HCT116 (cell line): ENCODE measurements around the gene ATP10B. TPM values are rescaled to one million over a fixed set of nuclear protein-coding genes. Genes with fewer than 3 reads are reported as not detected.
"Not testable (repeated sequence)": the region's sequence is repeated elsewhere in the genome, so short reads cannot be mapped to it uniquely, and the experiment has no call there.

Source experiments
- ATAC-seq: fragments of 200-7000 bp; cut with Tn5 transposase; 2 replicates; pipeline ENCODE4 v1.9.1; 2020; ENCODE audit warnings: mild to moderate bottlenecking, moderate library complexity
- BruUV-seq: library from RNA; stranded (reverse); fragments of 400-500 nt; replicated peaks from 2 replicates; lab custom pipeline; 2021; lab: Mats Ljungman, UMichigan
- CTCF ChIA-PET: fragments of 300-600 bp; sonication (Branson Sonifier 250); formaldehyde crosslinking; loops from one replicate; lab custom pipeline; 2021; ENCODE audit warnings: antibody characterized with exemption; lab: Charles Lee
- POLR2A ChIA-PET: fragments of 300-600, 350-600 bp; sonication (Branson Sonifier 250); formaldehyde crosslinking; loops from one replicate; lab custom pipeline; 2021; ENCODE audit warnings: antibody characterized with exemption; lab: Charles Lee
- RAD21 ChIA-PET, 2 experiments: fragments of 300-600 bp; sonication (Branson Sonifier 250); formaldehyde crosslinking; loops; one replicate each; lab custom pipeline; 2023; ENCODE audit warnings: low total read pairs in 2 of 2; ENCODE audit not compliant: uncharacterized antibody in 2 of 2, unreplicated experiment in 2 of 2, low non-redundant PET in 1 of 2; lab: Charles Lee
- DNase-seq: peaks from one replicate; pipeline ENCODE4 v3.0.0-alpha.2; 2010; ENCODE audit warnings: low read depth, low spot score
- H2AFZ ChIP-seq: fragments of 200-600 bp; shearing (Covaris generic), sonication (generic); 2 replicates; pipeline ENCODE4 v1.6.1; 2017; ENCODE audit warnings: low read depth, mixed run types, mixed read lengths, antibody characterized with exemption, low read length; ENCODE audit not compliant: poor library complexity, severe bottlenecking
- H3K27ac ChIP-seq: 2 replicates; pipeline ENCODE4 v1.5.1; 2012; ENCODE audit warnings: low read depth, low read length
- H3K27me3 ChIP-seq: fragments of 200-600 bp; sonication (generic); 2 replicates; pipeline ENCODE4 v1.6.1; 2016; ENCODE audit warnings: mixed run types, low read length, mixed read lengths; ENCODE audit not compliant: insufficient read depth
- H3K36me3 ChIP-seq, 2 experiments: fragments of 200-500 bp in 1 of 2; fragments of 200-600 bp in 1 of 2; sonication (Bioruptor generic) in 1 of 2; sonication (generic) in 1 of 2; 2 replicates each; pipeline versions ENCODE4 v1.5.1 to v1.6.1; 2014 to 2016; ENCODE audit warnings: low read length in 2 of 2, inconsistent platforms in 1 of 2, mixed read lengths in 1 of 2, mixed run types in 1 of 2; ENCODE audit not compliant: insufficient read depth in 2 of 2, control insufficient read depth in 1 of 2
- H3K4me1 ChIP-seq, 2 experiments: fragments of 200-600 bp in 1 of 2; sonication (generic) in 1 of 2; 2 replicates each; pipeline versions ENCODE4 v1.5.1 to v1.6.1; 2012 to 2017; ENCODE audit warnings: low read length in 2 of 2, inconsistent platforms in 1 of 2, mild to moderate bottlenecking in 1 of 2, mixed read lengths in 1 of 2, mixed run types in 1 of 2, moderate library complexity in 1 of 2; ENCODE audit not compliant: insufficient read depth in 2 of 2, control insufficient read depth in 1 of 2
- H3K4me2 ChIP-seq: fragments of 200-600 bp; sonication (generic); 2 replicates; pipeline ENCODE4 v1.6.1; 2017; ENCODE audit warnings: mixed run types, low read length, mixed read lengths
- H3K4me3 ChIP-seq, 2 experiments: fragments of 200-600 bp in 1 of 2; sonication (generic) in 1 of 2; replicated peaks in 1 of 2; 2 replicates each; pipeline ENCODE4 v1.5.1; 2011 to 2016; ENCODE audit warnings: low read length in 2 of 2, control low read depth in 1 of 2, low read depth in 1 of 2, mild to moderate bottlenecking in 1 of 2, mixed read lengths in 1 of 2, mixed run types in 1 of 2
- H3K79me2 ChIP-seq: fragments of 200-600 bp; sonication (generic); 2 replicates; pipeline ENCODE4 v1.6.1; 2017; ENCODE audit warnings: mild to moderate bottlenecking, mixed run types, low read length, moderate library complexity, mixed read lengths; ENCODE audit not compliant: insufficient read depth
- H3K9ac ChIP-seq: fragments of 200-600 bp; sonication (generic); 2 replicates; pipeline ENCODE4 v1.6.1; 2016; ENCODE audit warnings: low read length, mixed read lengths
- H3K9me2 ChIP-seq: fragments of 200-600 bp; sonication (generic), shearing (Covaris generic); 2 replicates; pipeline ENCODE4 v1.6.1; 2017; ENCODE audit warnings: mixed run types, mild to moderate bottlenecking, moderate library complexity; ENCODE audit not compliant: insufficient read depth
- H3K9me3 ChIP-seq, 2 experiments: fragments of 200-500 bp in 1 of 2; fragments of 200-600 bp in 1 of 2; sonication (Bioruptor generic) in 1 of 2; sonication (generic) in 1 of 2; 2 replicates each; pipeline ENCODE4 v1.6.1; 2014 to 2017; ENCODE audit warnings: low read length in 2 of 2, mixed read lengths in 2 of 2, inconsistent platforms in 1 of 2, low read depth in 1 of 2, mild to moderate bottlenecking in 1 of 2, mixed run types in 1 of 2, moderate library complexity in 1 of 2; ENCODE audit not compliant: control insufficient read depth in 1 of 2, insufficient read depth in 1 of 2
- H4K20me1 ChIP-seq: fragments of 200-600 bp; sonication (generic), shearing (Covaris generic); 2 replicates; pipeline ENCODE4 v1.6.1; 2017; ENCODE audit warnings: mixed run types, mild to moderate bottlenecking, moderate library complexity; ENCODE audit not compliant: insufficient read depth
- CEBPB ChIP-seq: IDR thresholded peaks from 2 replicates; pipeline ENCODE4 v1.6.1; 2012; ENCODE audit warnings: low read depth
- FOSL1 ChIP-seq: IDR thresholded peaks from 2 replicates; pipeline ENCODE4 v1.6.1; 2012; ENCODE audit warnings: low read depth
- ZNF274 ChIP-seq: fragments of 200-500 bp; sonication (Bioruptor generic); IDR thresholded peaks from 2 replicates; pipeline ENCODE4 v1.6.1; 2014; ENCODE audit warnings: mild to moderate bottlenecking, low read depth, low read length, inconsistent platforms
- intact Hi-C: fragments of 100-400 bp; cut with micrococcal nuclease; formaldehyde crosslinking; loops from 2 replicates; pipeline ENCODE4 v1.10.0; 2022
- total RNA-seq: library from RNA; stranded (reverse); gene quantifications from one replicate; pipeline ENCODE4 v1.2.1, GENCODE V29; 2021; ENCODE audit not compliant: unreplicated experiment
- TF ChIP-seq, protein P1 (sequence below): IDR thresholded peaks from 2 replicates; pipeline ENCODE4 v1.6.1; 2011; ENCODE audit warnings: mild to moderate bottlenecking, low read length, moderate library complexity; ENCODE audit not compliant: insufficient replicate concordance; ENCODE audit errors: extremely low read depth
- TF ChIP-seq, protein P2 (sequence below), 3 experiments: fragments of 200-600 bp in 1 of 3; sonication (generic) in 1 of 3; IDR thresholded peaks in 2 of 3; conservative IDR thresholded peaks in 1 of 3; 2 replicates each; pipeline ENCODE4 v1.5.1; 2012 to 2017; ENCODE audit warnings: low read depth in 2 of 3, low read length in 2 of 3, antibody characterized with exemption in 1 of 3, borderline replicate concordance in 1 of 3, control low read depth in 1 of 3, mild to moderate bottlenecking in 1 of 3, mixed read lengths in 1 of 3, mixed run types in 1 of 3, moderate library complexity in 1 of 3; ENCODE audit not compliant: insufficient read depth in 1 of 3

The ATP10B gene
- total RNA-seq, 1 experiment from 2014 or later, result 0.07 TPM

DNA sequence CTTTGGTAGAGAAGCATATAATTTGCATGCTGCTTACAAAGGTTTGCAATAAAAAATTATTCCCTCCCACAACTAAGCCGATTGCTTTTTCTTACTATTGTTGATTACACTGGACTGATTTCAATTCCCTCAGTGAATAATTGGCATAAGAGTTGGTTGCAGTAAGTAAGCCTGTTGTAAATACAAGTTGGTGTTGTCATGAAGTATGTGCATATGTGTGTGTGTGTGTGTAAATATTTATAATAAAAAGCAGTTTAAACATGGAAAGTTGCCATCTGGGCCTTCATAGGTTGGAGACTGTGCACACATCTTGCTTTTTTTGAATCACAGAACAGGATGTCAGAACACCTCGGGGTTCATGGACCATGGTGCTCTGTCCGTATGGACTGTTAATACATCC lies 131.2 kb downstream of the ATP10B start (continued):
- TF ChIP-seq, protein P1, sequence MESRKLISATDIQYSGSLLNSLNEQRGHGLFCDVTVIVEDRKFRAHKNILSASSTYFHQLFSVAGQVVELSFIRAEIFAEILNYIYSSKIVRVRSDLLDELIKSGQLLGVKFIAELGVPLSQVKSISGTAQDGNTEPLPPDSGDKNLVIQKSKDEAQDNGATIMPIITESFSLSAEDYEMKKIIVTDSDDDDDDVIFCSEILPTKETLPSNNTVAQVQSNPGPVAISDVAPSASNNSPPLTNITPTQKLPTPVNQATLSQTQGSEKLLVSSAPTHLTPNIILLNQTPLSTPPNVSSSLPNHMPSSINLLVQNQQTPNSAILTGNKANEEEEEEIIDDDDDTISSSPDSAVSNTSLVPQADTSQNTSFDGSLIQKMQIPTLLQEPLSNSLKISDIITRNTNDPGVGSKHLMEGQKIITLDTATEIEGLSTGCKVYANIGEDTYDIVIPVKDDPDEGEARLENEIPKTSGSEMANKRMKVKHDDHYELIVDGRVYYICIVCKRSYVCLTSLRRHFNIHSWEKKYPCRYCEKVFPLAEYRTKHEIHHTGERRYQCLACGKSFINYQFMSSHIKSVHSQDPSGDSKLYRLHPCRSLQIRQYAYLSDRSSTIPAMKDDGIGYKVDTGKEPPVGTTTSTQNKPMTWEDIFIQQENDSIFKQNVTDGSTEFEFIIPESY, result no peak
- no peak for TF ChIP-seq CEBPB
- TF ChIP-seq, protein P2, sequence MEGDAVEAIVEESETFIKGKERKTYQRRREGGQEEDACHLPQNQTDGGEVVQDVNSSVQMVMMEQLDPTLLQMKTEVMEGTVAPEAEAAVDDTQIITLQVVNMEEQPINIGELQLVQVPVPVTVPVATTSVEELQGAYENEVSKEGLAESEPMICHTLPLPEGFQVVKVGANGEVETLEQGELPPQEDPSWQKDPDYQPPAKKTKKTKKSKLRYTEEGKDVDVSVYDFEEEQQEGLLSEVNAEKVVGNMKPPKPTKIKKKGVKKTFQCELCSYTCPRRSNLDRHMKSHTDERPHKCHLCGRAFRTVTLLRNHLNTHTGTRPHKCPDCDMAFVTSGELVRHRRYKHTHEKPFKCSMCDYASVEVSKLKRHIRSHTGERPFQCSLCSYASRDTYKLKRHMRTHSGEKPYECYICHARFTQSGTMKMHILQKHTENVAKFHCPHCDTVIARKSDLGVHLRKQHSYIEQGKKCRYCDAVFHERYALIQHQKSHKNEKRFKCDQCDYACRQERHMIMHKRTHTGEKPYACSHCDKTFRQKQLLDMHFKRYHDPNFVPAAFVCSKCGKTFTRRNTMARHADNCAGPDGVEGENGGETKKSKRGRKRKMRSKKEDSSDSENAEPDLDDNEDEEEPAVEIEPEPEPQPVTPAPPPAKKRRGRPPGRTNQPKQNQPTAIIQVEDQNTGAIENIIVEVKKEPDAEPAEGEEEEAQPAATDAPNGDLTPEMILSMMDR (IDR thresholded peaks at IDR 0.05 in 2 of 3, conservative IDR thresholded peaks at IDR 0.05 in 1 of 3; ENCODE audit: borderline replicate concordance in 1 of 3, insufficient read depth in 1 of 3, low read depth in 2 of 3, low read length in 2 of 3), result no peak
- TF ChIP-seq FOSL1, result no peak
- no peak for TF ChIP-seq ZNF274

DNA sequence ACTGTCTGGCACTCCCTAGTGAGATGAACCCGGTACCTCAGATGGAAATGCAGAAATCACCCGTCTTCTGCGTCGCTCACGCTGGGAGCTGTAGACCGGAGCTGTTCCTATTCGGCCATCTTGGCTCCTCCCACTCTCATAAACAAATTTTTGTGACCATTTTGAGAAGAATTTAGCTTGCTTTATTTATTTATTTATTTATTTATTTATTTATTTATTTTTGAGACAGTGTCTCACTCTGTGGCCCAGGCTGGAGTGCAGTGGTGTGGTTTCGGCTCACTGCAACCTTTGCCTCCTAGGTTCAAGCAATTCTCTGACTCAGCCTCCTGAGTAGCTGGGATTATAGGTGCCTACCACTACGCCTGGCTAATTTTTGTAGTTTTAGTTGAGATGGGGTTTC lies 136.5 kb downstream of the ATP10B start:
- CTCF ChIA-PET, POLR2A ChIA-PET, H3K9me3 ChIP-seq, H3K4me1 ChIP-seq, H3K79me2 ChIP-seq, H4K20me1 ChIP-seq, H2AFZ ChIP-seq, H3K27ac ChIP-seq, H3K9me2 ChIP-seq, intact Hi-C loops, H3K4me3 ChIP-seq, RAD21 ChIA-PET, BruUV-seq, H3K9ac ChIP-seq, H3K27me3 ChIP-seq, DNase-seq, H3K36me3 ChIP-seq, H3K4me2 ChIP-seq, ATAC-seq: not testable (repeated sequence)
